ENCODE data around the gene GSTA3. TPM values are rescaled to one million over a fixed set of nuclear protein-coding genes. Genes with fewer than 3 reads are reported as not detected.

The GSTA3 gene
- total and polyA plus RNA-seq, 2 experiments from 2014 or later = not detected

- no peak for TF ChIP-seq ZNF114 (CRISPR knock-in tag; IDR thresholded peaks at IDR 0.05)
- TF ChIP-seq, protein P1, sequence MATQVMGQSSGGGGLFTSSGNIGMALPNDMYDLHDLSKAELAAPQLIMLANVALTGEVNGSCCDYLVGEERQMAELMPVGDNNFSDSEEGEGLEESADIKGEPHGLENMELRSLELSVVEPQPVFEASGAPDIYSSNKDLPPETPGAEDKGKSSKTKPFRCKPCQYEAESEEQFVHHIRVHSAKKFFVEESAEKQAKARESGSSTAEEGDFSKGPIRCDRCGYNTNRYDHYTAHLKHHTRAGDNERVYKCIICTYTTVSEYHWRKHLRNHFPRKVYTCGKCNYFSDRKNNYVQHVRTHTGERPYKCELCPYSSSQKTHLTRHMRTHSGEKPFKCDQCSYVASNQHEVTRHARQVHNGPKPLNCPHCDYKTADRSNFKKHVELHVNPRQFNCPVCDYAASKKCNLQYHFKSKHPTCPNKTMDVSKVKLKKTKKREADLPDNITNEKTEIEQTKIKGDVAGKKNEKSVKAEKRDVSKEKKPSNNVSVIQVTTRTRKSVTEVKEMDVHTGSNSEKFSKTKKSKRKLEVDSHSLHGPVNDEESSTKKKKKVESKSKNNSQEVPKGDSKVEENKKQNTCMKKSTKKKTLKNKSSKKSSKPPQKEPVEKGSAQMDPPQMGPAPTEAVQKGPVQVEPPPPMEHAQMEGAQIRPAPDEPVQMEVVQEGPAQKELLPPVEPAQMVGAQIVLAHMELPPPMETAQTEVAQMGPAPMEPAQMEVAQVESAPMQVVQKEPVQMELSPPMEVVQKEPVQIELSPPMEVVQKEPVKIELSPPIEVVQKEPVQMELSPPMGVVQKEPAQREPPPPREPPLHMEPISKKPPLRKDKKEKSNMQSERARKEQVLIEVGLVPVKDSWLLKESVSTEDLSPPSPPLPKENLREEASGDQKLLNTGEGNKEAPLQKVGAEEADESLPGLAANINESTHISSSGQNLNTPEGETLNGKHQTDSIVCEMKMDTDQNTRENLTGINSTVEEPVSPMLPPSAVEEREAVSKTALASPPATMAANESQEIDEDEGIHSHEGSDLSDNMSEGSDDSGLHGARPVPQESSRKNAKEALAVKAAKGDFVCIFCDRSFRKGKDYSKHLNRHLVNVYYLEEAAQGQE (IDR thresholded peaks at IDR 0.05; ENCODE audit: unreplicated experiment) = no peak
Observed at GRCh38 chr6:52914516-52914915, 5.0 kb upstream of the GSTA3 start (continued).

DNA sequence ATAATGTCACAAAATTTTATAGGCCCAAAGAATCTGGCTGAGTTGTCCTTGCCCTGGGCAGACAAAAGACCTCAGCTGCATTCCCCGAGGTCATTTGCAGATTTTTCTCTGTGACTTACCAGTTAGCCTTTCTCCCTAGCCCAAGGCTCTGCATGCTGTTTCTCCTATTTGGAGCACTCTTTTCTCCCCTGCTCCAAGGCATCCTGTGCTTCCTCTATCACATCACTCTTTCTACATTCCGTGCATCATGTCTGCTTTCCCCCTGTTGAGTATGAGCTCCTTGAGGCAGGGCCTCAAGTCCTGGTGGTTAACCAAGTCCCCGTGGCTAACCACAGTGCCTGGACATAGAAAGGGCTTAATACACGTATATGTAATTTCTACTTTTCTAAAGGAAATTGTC lies 593 bp upstream of the GSTA3 start:
- peaks cover 15% of the 10 kb centered on the region; the same call in 2 of the 3 replicates for H3K9me3 Mint-ChIP-seq
- DNase-seq (ENCODE audit: low spot score) = no peak

More for the DNA sequence above, 593 bp upstream of the GSTA3 start:
- no peaks in the 10 kb centered on the region for H3K4me1 ChIP-seq (ENCODE audit: insufficient read depth)
- H3K79me2 ChIP-seq (replicated peaks; ENCODE audit: insufficient read depth) = no peaks in the 10 kb centered on the region
- no peaks in the 10 kb centered on the region for H3K36me3 ChIP-seq (ENCODE audit: insufficient read depth)
- no peak overlapping the region for H3K27ac ChIP-seq (ENCODE audit: low read depth)
- TF ChIP-seq EZH2phosphoT487 (IDR thresholded peaks at IDR 0.05; ENCODE audit: unreplicated experiment) (no peak), ZNF114 (CRISPR knock-in tag; IDR thresholded peaks at IDR 0.05) (no peak), CTCF (conservative IDR thresholded peaks at IDR 0.05; ENCODE audit: low read depth in 2 of 2) (no peak), NANOG (IDR thresholded peaks at IDR 0.05; ENCODE audit: borderline replicate concordance) (no peak), STAT1 (IDR thresholded peaks at IDR 0.05; ENCODE audit: unreplicated experiment) (no peak), ZNF331 (CRISPR knock-in tag; IDR thresholded peaks at IDR 0.05; ENCODE audit: low read depth) (no peak), JUNB (IDR thresholded peaks at IDR 0.05; ENCODE audit: unreplicated experiment) (no peak), CREB1 (CRISPR knock-in tag; IDR thresholded peaks at IDR 0.05; ENCODE audit: low read depth) (no peak), EZH2 (IDR thresholded peaks at IDR 0.05; ENCODE audit: low read depth, unreplicated experiment) (no peak), ZNF462 (CRISPR knock-in tag; IDR thresholded peaks at IDR 0.05) (no peak), POLR2AphosphoS5 (IDR thresholded peaks at IDR 0.05; ENCODE audit: low read depth) (no peak)
- TF ChIP-seq, protein P2, sequence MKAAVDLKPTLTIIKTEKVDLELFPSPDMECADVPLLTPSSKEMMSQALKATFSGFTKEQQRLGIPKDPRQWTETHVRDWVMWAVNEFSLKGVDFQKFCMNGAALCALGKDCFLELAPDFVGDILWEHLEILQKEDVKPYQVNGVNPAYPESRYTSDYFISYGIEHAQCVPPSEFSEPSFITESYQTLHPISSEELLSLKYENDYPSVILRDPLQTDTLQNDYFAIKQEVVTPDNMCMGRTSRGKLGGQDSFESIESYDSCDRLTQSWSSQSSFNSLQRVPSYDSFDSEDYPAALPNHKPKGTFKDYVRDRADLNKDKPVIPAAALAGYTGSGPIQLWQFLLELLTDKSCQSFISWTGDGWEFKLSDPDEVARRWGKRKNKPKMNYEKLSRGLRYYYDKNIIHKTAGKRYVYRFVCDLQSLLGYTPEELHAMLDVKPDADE (IDR thresholded peaks at IDR 0.05) = no peak
- Mint-ChIP-seq H3K4me1 (no peaks in the 10 kb centered on the region), H3K27me3 (ENCODE audit: insufficient read depth, low read depth, poor library complexity) (peaks cover 3% of the 10 kb centered on the region), H3K27ac (no peak overlapping the region), H3K36me3 (ENCODE audit: low read depth) (no peaks in the 10 kb centered on the region; the same call in 2 of the 3 replicates), H3K4me3 (no peak overlapping the region)
- H3K4me3 ChIP-seq = no peak overlapping the region
- no peak overlapping the region for H2AFZ ChIP-seq
- no peak; the same call in 2 of the 3 replicates for ATAC-seq
- H3K9me2 ChIP-seq (ENCODE audit: insufficient read depth) = no peaks in the 10 kb centered on the region
- no peaks in the 10 kb centered on the region for H4K20me1 ChIP-seq (replicated peaks; ENCODE audit: insufficient read depth)
- no peak overlapping the region for H3K4me2 ChIP-seq
- no peaks in the 10 kb centered on the region for H3F3A ChIP-seq (replicated peaks; ENCODE audit: low read depth)
- no peaks in the 10 kb centered on the region for H3K27me3 ChIP-seq (ENCODE audit: insufficient read depth)

Data from GM23338 (cell line).